Stimulated activated CD4-positive, alpha-beta T cell treated with anti-CD3 and anti-CD28 coated beads, Interleukin-2, amount 100 ng/mL, for 48 hours (primary cell): ENCODE measurements around the gene PPP1R37.
"Not testable (repeated sequence)": the region's sequence is repeated elsewhere in the genome, so short reads cannot be mapped to it uniquely, and the experiment has no call there.

Source experiments
- DNase-seq, 2 donors: peaks; one replicate each; pipeline ENCODE4 v3.0.0-alpha.2; 2020

Gene PPP1R37

GRCh38 chr19:45096700-45097099 lies 3.7 kb downstream of the PPP1R37 start:
- no peak for DNase-seq

- DNase-seq = no peak
Observed at GRCh38 chr19:45097450-45097775, 4.4 kb downstream of the PPP1R37 start.

- no peak for DNase-seq
Observed at GRCh38 chr19:45097776-45098520, 5.0 kb downstream of the PPP1R37 start.

GRCh38 chr19:45098521-45099466 lies 5.8 kb downstream of the PPP1R37 start:
- no peak for DNase-seq

GRCh38 chr19:45099467-45100191 lies 6.7 kb downstream of the PPP1R37 start:
- DNase-seq = no peak

GRCh38 chr19:45100201-45100600 lies 7.2 kb downstream of the PPP1R37 start:
- no peak for DNase-seq

GRCh38 chr19:45100846-45101252 lies 7.9 kb downstream of the PPP1R37 start:
- DNase-seq = no peak

GRCh38 chr19:45101806-45102205 lies 8.8 kb downstream of the PPP1R37 start:
- no peak for DNase-seq

- no peak for DNase-seq
Observed at GRCh38 chr19:45102481-45102880, 9.5 kb downstream of the PPP1R37 start.

- no peak for DNase-seq
Observed at GRCh38 chr19:45103156-45103507, 10.2 kb downstream of the PPP1R37 start.

GRCh38 chr19:45103508-45104319 lies 10.7 kb downstream of the PPP1R37 start:
- DNase-seq = no peak

GRCh38 chr19:45104658-45105349 lies 11.8 kb downstream of the PPP1R37 start:
- no peak for DNase-seq

GRCh38 chr19:45106363-45106762 lies 13.4 kb downstream of the PPP1R37 start:
- not testable (repeated sequence) for DNase-seq

GRCh38 chr19:45107621-45108150 lies 14.7 kb downstream of the PPP1R37 start:
- DNase-seq = no peak

- no peak for DNase-seq
Observed at GRCh38 chr19:45110851-45111266, 17.9 kb downstream of the PPP1R37 start.

GRCh38 chr19:45112111-45112827 lies 19.3 kb downstream of the PPP1R37 start:
- DNase-seq = no peak

GRCh38 chr19:45113628-45114027 lies 20.6 kb downstream of the PPP1R37 start:
- DNase-seq = no peak

GRCh38 chr19:45114116-45114515 lies 21.1 kb downstream of the PPP1R37 start:
- DNase-seq = no peak

GRCh38 chr19:45115809-45116615 lies 23.0 kb downstream of the PPP1R37 start:
- no peak for DNase-seq

- peak; percentile 50 to 66 for DNase-seq
Observed at GRCh38 chr19:45117167-45117594, 24.2 kb downstream of the PPP1R37 start.
